CD8-positive, alpha-beta memory T cell (primary cell): ENCODE measurements around the gene PHF21B. TPM values are rescaled to one million over a fixed set of nuclear protein-coding genes. Genes with fewer than 3 reads are reported as not detected.

Experiments used
- CTCF ChIA-PET: fragments of 350-600 bp; sonication (Branson Sonifier 250); formaldehyde crosslinking; loops from one replicate; lab custom pipeline; 2021; ENCODE audit warnings: antibody characterized with exemption; lab: Charles Lee
- POLR2A ChIA-PET: fragments of 350-600 bp; sonication (Branson Sonifier 250); formaldehyde crosslinking; loops from one replicate; lab custom pipeline; 2021; ENCODE audit warnings: antibody characterized with exemption; lab: Charles Lee
- DNase-seq, 5 donors: peaks; one replicate each; pipeline versions ENCODE4 v3.0.0 to v3.0.0-alpha.2; 2020 to 2022; ENCODE audit warnings: mixed read lengths in 1 of 5
- H3K27ac ChIP-seq: one replicate; pipeline ENCODE4 v1.7.0; 2013; ENCODE audit warnings: low read depth, mild to moderate bottlenecking, low read length, moderate library complexity
- H3K27me3 ChIP-seq: 2 replicates; pipeline ENCODE4 v1.7.0; 2013; ENCODE audit warnings: low read length, mild to moderate bottlenecking; ENCODE audit not compliant: insufficient read depth, poor library complexity, severe bottlenecking
- H3K36me3 ChIP-seq: 2 replicates; pipeline ENCODE4 v1.7.0; 2013; ENCODE audit warnings: mild to moderate bottlenecking, low read length, moderate library complexity; ENCODE audit not compliant: insufficient read depth
- H3K4me1 ChIP-seq: 2 replicates; pipeline ENCODE4 v1.7.0; 2013; ENCODE audit warnings: mild to moderate bottlenecking, low read length, moderate library complexity; ENCODE audit not compliant: insufficient read depth
- H3K4me3 ChIP-seq: 2 replicates; pipeline ENCODE4 v1.7.0; 2013; ENCODE audit warnings: mild to moderate bottlenecking, low read length
- H3K9me3 ChIP-seq: 2 replicates; pipeline ENCODE4 v1.7.0; 2013; ENCODE audit warnings: mild to moderate bottlenecking, low read length
- H3K27ac Mint-ChIP-seq, 8 donors: one replicate each; pipeline ENCODE4 v1.8.0; 2020 to 2021; ENCODE audit warnings: mixed read lengths in 8 of 8, mild to moderate bottlenecking in 6 of 8, inconsistent platforms in 3 of 8, moderate library complexity in 3 of 8
- H3K27me3 Mint-ChIP-seq, 2 donors: one replicate each; pipeline ENCODE4 v1.8.0; 2020 to 2021; ENCODE audit warnings: mixed read lengths in 2 of 2, mild to moderate bottlenecking in 1 of 2, moderate library complexity in 1 of 2
- H3K36me3 Mint-ChIP-seq, 3 donors: one replicate each; pipeline ENCODE4 v1.8.0; 2020 to 2021; ENCODE audit warnings: mixed read lengths in 3 of 3, inconsistent platforms in 1 of 3, mild to moderate bottlenecking in 1 of 3
- H3K4me1 Mint-ChIP-seq, 3 donors: one replicate each; pipeline ENCODE4 v1.8.0; 2020 to 2021; ENCODE audit warnings: mixed read lengths in 3 of 3, inconsistent platforms in 1 of 3, mild to moderate bottlenecking in 1 of 3
- H3K4me3 Mint-ChIP-seq, 7 donors: one replicate each; pipeline ENCODE4 v1.8.0; 2020 to 2021; ENCODE audit warnings: mixed read lengths in 7 of 7, mild to moderate bottlenecking in 6 of 7, moderate library complexity in 4 of 7, inconsistent platforms in 2 of 7
- H3K9me3 Mint-ChIP-seq, 5 donors: one replicate each; pipeline ENCODE4 v1.8.0; 2020 to 2022; ENCODE audit warnings: mixed read lengths in 5 of 5, mild to moderate bottlenecking in 3 of 5, moderate library complexity in 2 of 5, inconsistent platforms in 1 of 5
- polyA plus RNA-seq: library from polyadenylated mRNA; unstranded; fragments of 300-500 nt; fragmentation: Illumina TruSeq; gene quantifications from one replicate; pipeline ENCODE4 v1.2.3, GENCODE V29; 2021
- total RNA-seq, 2 experiments: library from RNA; stranded (reverse); gene quantifications; one replicate each; pipeline ENCODE4 v1.2.3, GENCODE V29; 2021

The PHF21B gene
- total and polyA plus RNA-seq, 3 experiments from 2014 or later = not detected

GRCh38 chr22:44939451-44939850 is 70.4 kb downstream of the PHF21B start:
- CTCF ChIA-PET = no interaction called here
- Histone ChIP-seq H3K36me3 (no peaks in the 10 kb centered on the region), H3K27me3 (no peaks in the 10 kb centered on the region), H3K9me3 (no peaks in the 10 kb centered on the region), H3K4me1 (no peaks in the 10 kb centered on the region), H3K4me3 (no peak overlapping the region), H3K27ac (no peak overlapping the region)
- Mint-ChIP-seq H3K27me3 (peaks cover 3 to 13% of the 10 kb centered on the region in 2 donors), H3K27ac (no peak overlapping the region), H3K4me3 (no peak overlapping the region), H3K4me1 (no peaks in the 10 kb centered on the region), H3K36me3 (no peaks in the 10 kb centered on the region), H3K9me3 (no peaks in the 10 kb centered on the region)
- POLR2A ChIA-PET = no interaction called here
- DNase-seq = no peak

DNA sequence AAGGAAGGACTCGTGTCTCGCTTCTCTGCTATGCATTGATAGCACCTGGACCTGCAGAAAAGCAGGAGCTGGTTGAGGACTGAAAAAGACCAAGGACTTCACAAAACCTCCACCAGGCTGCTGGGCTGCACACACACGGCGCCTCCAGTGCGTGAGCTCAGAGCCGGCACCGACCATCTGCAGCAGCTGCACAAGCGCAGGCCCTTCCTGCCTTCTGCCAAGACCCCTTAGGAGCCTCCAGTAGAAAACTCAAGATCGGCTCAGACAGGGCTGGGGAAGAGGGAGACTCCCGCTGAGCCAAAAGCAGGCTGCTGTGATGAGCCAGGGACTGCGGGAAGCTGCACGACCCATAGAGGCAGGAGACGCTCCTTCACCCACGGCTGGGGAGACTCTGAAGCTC is 70.9 kb downstream of the PHF21B start:
- no peaks in the 10 kb centered on the region for H3K4me1 ChIP-seq
- H3K4me1 Mint-ChIP-seq = no peaks in the 10 kb centered on the region
- no peaks in the 10 kb centered on the region for H3K36me3 ChIP-seq
- no peak overlapping the region for H3K27ac ChIP-seq
- no peak for DNase-seq
- no peaks in the 10 kb centered on the region for H3K27me3 ChIP-seq
- H3K9me3 ChIP-seq = no peaks in the 10 kb centered on the region
- H3K4me3 Mint-ChIP-seq = no peak overlapping the region
- H3K4me3 ChIP-seq = no peak overlapping the region
- H3K9me3 Mint-ChIP-seq = no peaks in the 10 kb centered on the region
- H3K27me3 Mint-ChIP-seq = peaks cover 3 to 13% of the 10 kb centered on the region in 2 donors
- ChIA-PET CTCF (no interaction called here), POLR2A (no interaction called here)
- H3K27ac Mint-ChIP-seq = no peak overlapping the region
- no peaks in the 10 kb centered on the region for H3K36me3 Mint-ChIP-seq

DNA sequence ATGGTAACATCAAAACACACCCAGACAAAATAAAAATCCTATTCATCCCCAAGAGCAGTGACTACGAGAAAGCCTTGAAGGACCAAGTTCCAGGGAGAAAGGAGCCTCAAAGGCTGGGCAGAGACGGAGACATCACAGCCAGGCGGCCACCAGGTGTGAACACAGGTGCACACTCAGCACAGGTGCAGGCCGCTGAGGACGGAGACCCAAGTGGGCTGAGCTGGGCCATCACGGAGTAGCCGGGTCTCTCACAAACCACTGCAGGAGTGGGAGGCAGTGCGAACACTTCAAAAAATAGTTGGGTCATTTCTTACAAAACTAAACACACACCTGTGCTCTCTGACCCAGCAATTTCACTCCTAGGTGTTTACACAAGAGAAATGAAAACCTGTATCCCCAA is 72.6 kb downstream of the PHF21B start:
- ChIA-PET CTCF (no interaction called here), POLR2A (no interaction called here)
- H3K27ac ChIP-seq = no peak overlapping the region
- H3K27me3 ChIP-seq = no peaks in the 10 kb centered on the region
- H3K4me1 Mint-ChIP-seq = no peaks in the 10 kb centered on the region
- no peak for DNase-seq
- H3K9me3 ChIP-seq = no peaks in the 10 kb centered on the region
- H3K27me3 Mint-ChIP-seq = peaks cover 3 to 13% of the 10 kb centered on the region in 2 donors
- H3K4me3 Mint-ChIP-seq = no peak overlapping the region
- no peaks in the 10 kb centered on the region for H3K4me1 ChIP-seq
- H3K36me3 ChIP-seq = no peaks in the 10 kb centered on the region
- no peak overlapping the region for H3K4me3 ChIP-seq
- H3K36me3 Mint-ChIP-seq = no peaks in the 10 kb centered on the region
- H3K27ac Mint-ChIP-seq = no peak overlapping the region
- H3K9me3 Mint-ChIP-seq = no peaks in the 10 kb centered on the region

DNA sequence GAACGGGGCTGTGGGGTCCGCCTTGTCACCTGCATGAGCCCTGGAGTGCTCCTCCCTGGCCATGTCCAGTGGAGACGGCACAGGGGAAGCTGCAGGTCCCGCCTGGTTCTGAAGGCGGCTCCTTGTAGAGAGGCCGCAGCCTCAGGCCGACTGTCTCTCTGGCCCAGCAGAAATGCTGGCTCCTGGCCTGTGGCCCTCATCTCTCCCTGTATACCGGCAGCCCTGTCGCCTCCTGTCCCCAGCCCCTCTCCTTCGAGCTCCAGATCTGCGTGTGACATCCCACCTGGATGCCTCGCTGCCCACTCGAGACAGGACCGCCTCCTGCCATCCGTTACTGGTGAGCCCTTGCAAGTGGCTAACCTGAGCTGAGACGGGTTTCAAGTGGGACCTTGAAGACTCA is 73.6 kb downstream of the PHF21B start:
- no peaks in the 10 kb centered on the region for H3K36me3 ChIP-seq
- CTCF ChIA-PET = no interaction called here
- no peaks in the 10 kb centered on the region for H3K27me3 ChIP-seq
- Mint-ChIP-seq H3K4me3 (no peak overlapping the region), H3K9me3 (no peaks in the 10 kb centered on the region), H3K27ac (no peak overlapping the region), H3K27me3 (peaks cover 3 to 13% of the 10 kb centered on the region in 2 donors), H3K36me3 (no peaks in the 10 kb centered on the region), H3K4me1 (no peaks in the 10 kb centered on the region)
- POLR2A ChIA-PET = no interaction called here
- DNase-seq = no peak
- H3K4me3 ChIP-seq = no peak overlapping the region
- no peak overlapping the region for H3K27ac ChIP-seq
- no peaks in the 10 kb centered on the region for H3K9me3 ChIP-seq
- no peaks in the 10 kb centered on the region for H3K4me1 ChIP-seq

GRCh38 chr22:44935724-44936123 is 74.1 kb downstream of the PHF21B start:
- Mint-ChIP-seq H3K9me3 (no peaks in the 10 kb centered on the region), H3K4me1 (no peaks in the 10 kb centered on the region), H3K27me3 (peaks cover 3 to 11% of the 10 kb centered on the region in 2 donors), H3K27ac (no peak overlapping the region), H3K4me3 (no peak overlapping the region), H3K36me3 (no peaks in the 10 kb centered on the region)
- no peak overlapping the region for H3K27ac ChIP-seq
- ChIA-PET POLR2A (no interaction called here), CTCF (no interaction called here)
- no peaks in the 10 kb centered on the region for H3K9me3 ChIP-seq
- H3K4me1 ChIP-seq = no peaks in the 10 kb centered on the region
- no peak overlapping the region for H3K4me3 ChIP-seq
- no peaks in the 10 kb centered on the region for H3K27me3 ChIP-seq
- no peak for DNase-seq
- H3K36me3 ChIP-seq = no peaks in the 10 kb centered on the region

DNA sequence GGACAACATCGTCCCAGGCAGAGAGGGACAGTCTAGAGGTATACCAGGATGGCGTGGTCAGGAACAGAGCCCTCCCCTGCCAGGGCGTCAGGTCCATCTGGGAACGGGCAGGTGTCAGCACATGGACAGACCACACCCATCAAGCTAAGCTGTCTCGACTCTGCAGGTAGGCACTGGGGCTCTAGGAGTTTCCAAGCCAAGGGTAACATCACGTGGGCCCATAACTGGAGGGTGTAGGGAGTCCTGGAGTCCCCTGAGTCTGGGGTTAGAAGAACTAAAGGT is 75.4 kb downstream of the PHF21B start:
- DNase-seq = no peak

GRCh38 chr22:44933666-44934453 is 75.9 kb downstream of the PHF21B start:
- POLR2A ChIA-PET = no interaction called here

More for the DNA sequence above, 75.4 kb downstream of the PHF21B start:
- Mint-ChIP-seq H3K4me3 (no peak overlapping the region), H3K27me3 (peaks cover 3 to 4% of the 10 kb centered on the region in 2 donors), H3K36me3 (no peaks in the 10 kb centered on the region), H3K4me1 (no peaks in the 10 kb centered on the region), H3K9me3 (no peaks in the 10 kb centered on the region), H3K27ac (no peak overlapping the region)
- Histone ChIP-seq H3K27ac (no peak overlapping the region), H3K9me3 (no peaks in the 10 kb centered on the region), H3K4me3 (no peak overlapping the region), H3K36me3 (no peaks in the 10 kb centered on the region), H3K27me3 (no peaks in the 10 kb centered on the region), H3K4me1 (no peaks in the 10 kb centered on the region)
- CTCF ChIA-PET = no interaction called here
- POLR2A ChIA-PET = no interaction called here

DNA sequence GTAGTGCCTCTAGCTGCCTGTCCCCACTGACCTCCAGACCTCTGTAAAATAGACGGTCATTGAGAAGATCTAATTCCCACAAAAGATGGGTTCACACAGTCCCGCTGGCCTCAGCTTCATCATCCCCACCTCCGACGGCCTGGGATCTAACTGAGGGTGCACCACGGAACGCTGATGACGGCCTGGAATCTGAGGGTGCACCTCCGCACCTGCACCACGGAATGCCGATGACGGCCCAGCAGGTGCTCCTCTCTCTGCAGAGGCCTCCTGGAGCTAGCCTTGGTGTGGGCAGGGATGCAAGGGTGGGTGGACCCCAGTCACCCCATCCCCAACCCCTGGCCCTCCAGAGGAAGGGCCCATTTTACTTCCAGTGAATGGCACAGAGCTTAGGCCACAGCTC is 77.3 kb downstream of the PHF21B start:
- Mint-ChIP-seq H3K4me3 (no peak overlapping the region), H3K9me3 (no peaks in the 10 kb centered on the region), H3K4me1 (no peaks in the 10 kb centered on the region), H3K36me3 (no peaks in the 10 kb centered on the region), H3K27ac (no peak overlapping the region), H3K27me3 (peaks cover 2% of the 10 kb centered on the region in 2 donors)
- H3K9me3 ChIP-seq = no peaks in the 10 kb centered on the region
- POLR2A ChIA-PET = no interaction called here
- CTCF ChIA-PET = no interaction called here
- H3K4me3 ChIP-seq = no peak overlapping the region
- no peaks in the 10 kb centered on the region for H3K36me3 ChIP-seq
- no peaks in the 10 kb centered on the region for H3K27me3 ChIP-seq
- DNase-seq = no peak
- no peaks in the 10 kb centered on the region for H3K4me1 ChIP-seq
- no peak overlapping the region for H3K27ac ChIP-seq

More at GRCh38 chr22:44933666-44934453, 75.9 kb downstream of the PHF21B start:
- CTCF ChIA-PET = no interaction called here
- H3K27ac ChIP-seq = no peak overlapping the region
- DNase-seq = no peak
- no peaks in the 10 kb centered on the region for H3K27me3 ChIP-seq
- no peak overlapping the region for H3K4me3 Mint-ChIP-seq
- peaks cover 3 to 4% of the 10 kb centered on the region in 2 donors for H3K27me3 Mint-ChIP-seq
- no peaks in the 10 kb centered on the region for H3K9me3 ChIP-seq
- H3K36me3 Mint-ChIP-seq = no peaks in the 10 kb centered on the region
- H3K4me1 Mint-ChIP-seq = no peaks in the 10 kb centered on the region
- no peaks in the 10 kb centered on the region for H3K9me3 Mint-ChIP-seq
- H3K4me1 ChIP-seq = no peaks in the 10 kb centered on the region
- no peaks in the 10 kb centered on the region for H3K36me3 ChIP-seq
- H3K27ac Mint-ChIP-seq = no peak overlapping the region
- no peak overlapping the region for H3K4me3 ChIP-seq
